HEK293T (cell line): Measurements from ENCODE around the gene ASB5.

Experiments used
- CTCF ChIA-PET: fragments of 350-600 bp; formaldehyde crosslinking; extraction: SDS; loops from one replicate; lab custom pipeline; 2021; ENCODE audit warnings: antibody characterized with exemption, inconsistent platforms; lab: Yijun Ruan, JAX
- POLR2A ChIA-PET: fragments of 350-600 bp; formaldehyde crosslinking; extraction: SDS; loops from one replicate; lab custom pipeline; 2020; ENCODE audit warnings: antibody characterized with exemption, inconsistent platforms; lab: Yijun Ruan, JAX
- DNase-seq: peaks from one replicate; pipeline ENCODE4 v3.0.0; 2012; ENCODE audit warnings: mixed read lengths; ENCODE audit errors: extremely low spot score
- ARNT ChIP-seq: fragments of 450-650 bp; IDR thresholded peaks from 2 replicates; pipeline ENCODE4 v1.6.1; 2017; ENCODE audit warnings: mild to moderate bottlenecking
- BHLHE40 ChIP-seq: fragments of 450-650 bp; IDR thresholded peaks from 2 replicates; pipeline ENCODE4 v1.6.1; 2016; ENCODE audit warnings: mild to moderate bottlenecking, moderate library complexity, borderline replicate concordance
- CTBP1 ChIP-seq: fragments of 450-650 bp; IDR thresholded peaks from 2 replicates; pipeline ENCODE4 v1.6.1; 2016; ENCODE audit warnings: borderline replicate concordance
- ELF4 ChIP-seq: fragments of 450-650 bp; IDR thresholded peaks from 2 replicates; pipeline ENCODE4 v1.6.1; 2017; ENCODE audit warnings: antibody characterized with exemption
- FOXA1 ChIP-seq: fragments of 450-650 bp; IDR thresholded peaks from 2 replicates; pipeline ENCODE4 v1.6.1; 2016; ENCODE audit warnings: mild to moderate bottlenecking
- FOXK2 ChIP-seq: fragments of 450-650 bp; IDR thresholded peaks from 2 replicates; pipeline ENCODE4 v1.6.1; 2016; ENCODE audit warnings: mild to moderate bottlenecking
- FOXM1 ChIP-seq: fragments of 450-650 bp; IDR thresholded peaks from 2 replicates; pipeline ENCODE4 v1.6.1; 2017; ENCODE audit warnings: mild to moderate bottlenecking, borderline replicate concordance
- HDGF ChIP-seq: fragments of 450-650 bp; IDR thresholded peaks from 2 replicates; pipeline ENCODE4 v1.6.1; 2017; ENCODE audit warnings: antibody characterized with exemption, borderline replicate concordance
- L3MBTL2 ChIP-seq: fragments of 450-650 bp; conservative IDR thresholded peaks from 2 replicates; pipeline ENCODE4 v1.6.1; 2016; ENCODE audit warnings: mild to moderate bottlenecking
- LEF1 ChIP-seq: fragments of 450-650 bp; IDR thresholded peaks from 2 replicates; pipeline ENCODE4 v1.6.1; 2017; ENCODE audit warnings: mild to moderate bottlenecking, borderline replicate concordance
- NFRKB ChIP-seq: fragments of 450-650 bp; IDR thresholded peaks from 2 replicates; pipeline ENCODE4 v1.6.1; 2016; ENCODE audit warnings: mild to moderate bottlenecking, moderate library complexity
- SP1 ChIP-seq: fragments of 450-650 bp; IDR thresholded peaks from 2 replicates; pipeline ENCODE4 v1.6.1; 2017
- SUZ12 ChIP-seq: fragments of 450-650 bp; IDR thresholded peaks from 2 replicates; pipeline ENCODE4 v1.6.1; 2016; ENCODE audit warnings: mild to moderate bottlenecking
- TARDBP ChIP-seq: fragments of 450-650 bp; IDR thresholded peaks from 2 replicates; pipeline ENCODE4 v1.6.1; 2016
- ZNF384 ChIP-seq: fragments of 450-650 bp; IDR thresholded peaks from 2 replicates; pipeline ENCODE4 v1.6.1; 2016
- TF ChIP-seq, protein P1 (sequence below): fragments of 450-650 bp; IDR thresholded peaks from 2 replicates; pipeline ENCODE4 v1.6.1; 2016

The ASB5 gene

DNA sequence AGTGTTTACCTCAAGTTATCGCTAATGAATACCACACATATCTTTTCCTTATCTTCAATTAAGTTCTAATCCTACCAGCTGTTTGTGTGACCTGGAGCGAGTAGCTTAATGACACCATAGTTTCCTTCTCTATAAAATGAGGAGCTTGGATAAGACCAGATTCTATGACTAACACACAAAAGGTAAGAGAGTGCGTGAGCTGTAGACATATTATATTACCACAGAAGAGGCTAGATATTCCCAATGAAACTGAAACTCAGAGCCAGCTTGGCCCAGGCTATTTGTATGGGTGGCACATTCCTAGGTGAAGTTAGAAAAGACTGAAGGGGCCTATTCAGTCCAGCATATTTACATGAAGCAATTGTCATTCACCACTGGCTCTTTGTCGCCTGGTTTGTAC, 30.2 kb downstream of the ASB5 start:
- no peak for DNase-seq
- CTCF ChIA-PET = interaction anchor here (0.5 to 1.9 kb wide), 3 partner anchors 9 to 75 kb away, joined by 3 to 9 read pairs (median 6); no protein-coding TSS in a partner anchor
- TF ChIP-seq TARDBP = no peak
- TF ChIP-seq ELF4 = no peak
- TF ChIP-seq ZNF384 = no peak
- TF ChIP-seq, protein P1, sequence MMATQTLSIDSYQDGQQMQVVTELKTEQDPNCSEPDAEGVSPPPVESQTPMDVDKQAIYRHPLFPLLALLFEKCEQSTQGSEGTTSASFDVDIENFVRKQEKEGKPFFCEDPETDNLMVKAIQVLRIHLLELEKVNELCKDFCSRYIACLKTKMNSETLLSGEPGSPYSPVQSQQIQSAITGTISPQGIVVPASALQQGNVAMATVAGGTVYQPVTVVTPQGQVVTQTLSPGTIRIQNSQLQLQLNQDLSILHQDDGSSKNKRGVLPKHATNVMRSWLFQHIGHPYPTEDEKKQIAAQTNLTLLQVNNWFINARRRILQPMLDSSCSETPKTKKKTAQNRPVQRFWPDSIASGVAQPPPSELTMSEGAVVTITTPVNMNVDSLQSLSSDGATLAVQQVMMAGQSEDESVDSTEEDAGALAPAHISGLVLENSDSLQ = no peak
- POLR2A ChIA-PET = interaction anchor here (0.9 to 1.6 kb wide), 3 partner anchors 9 to 80 kb away, joined by 4 to 5 read pairs (median 4); partner anchors contain the start of genes SPATA4 and SPCS3

- CTCF ChIA-PET = interaction anchor here (0.5 to 1.9 kb wide), 4 partner anchors 9 to 140 kb away, joined by 3 to 9 read pairs (median 4); no protein-coding TSS in a partner anchor
- POLR2A ChIA-PET = interaction anchor here (0.9 to 1.6 kb wide), 4 partner anchors 8 to 81 kb away, joined by 3 to 5 read pairs (median 4); partner anchors contain the start of genes SPATA4 and SPCS3
- TF ChIP-seq, protein P1 = peak; percentile 16
- TF ChIP-seq CTBP1 = no peak
- peak; percentile 86 for TF ChIP-seq ZNF384
- DNase-seq = peak; percentile 15
Measured at GRCh38 chr4:176238157-176238610, 30.8 kb downstream of the ASB5 start.

DNA sequence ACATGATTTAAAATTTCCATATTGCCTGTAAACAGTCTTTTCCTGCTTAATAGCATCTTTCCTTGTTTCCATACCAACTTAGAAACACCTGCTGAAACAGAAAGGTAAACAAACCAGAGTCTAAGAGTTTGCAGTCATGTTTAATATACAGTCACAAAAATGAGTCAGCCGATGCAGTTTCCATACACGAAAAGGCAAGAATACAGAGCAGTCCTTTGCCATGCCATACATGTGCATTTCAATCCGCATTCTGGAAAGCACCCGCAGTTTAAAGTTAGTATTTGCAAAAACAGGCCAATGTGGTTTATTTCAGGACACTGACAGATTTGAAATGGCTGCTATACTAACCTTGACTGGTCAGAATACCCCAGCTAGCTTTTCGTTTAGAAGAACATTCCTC, 32.1 kb downstream of the ASB5 start:
- no peak for DNase-seq
- CTCF ChIA-PET = no interaction called here
- POLR2A ChIA-PET = no interaction called here
- TF ChIP-seq ARNT (no peak), FOXK2 (no peak), SP1 (no peak), L3MBTL2 (no peak), CTBP1 (no peak), NFRKB (no peak), SUZ12 (no peak), LEF1 (no peak), BHLHE40 (no peak), FOXA1 (no peak), ELF4 (no peak), FOXM1 (no peak), HDGF (no peak), ZNF384 (no peak)
- TF ChIP-seq, protein P1 = no peak

GRCh38 chr4:176230836-176231235, 38.2 kb downstream of the ASB5 start:
- no peak for TF ChIP-seq BHLHE40
- no peak for TF ChIP-seq SUZ12
- TF ChIP-seq, protein P1 = no peak
- no peak for TF ChIP-seq CTBP1
- TF ChIP-seq FOXK2 = no peak
- no peak for TF ChIP-seq FOXM1
- no peak for TF ChIP-seq ARNT
- TF ChIP-seq NFRKB = no peak
- TF ChIP-seq TARDBP = no peak
- TF ChIP-seq L3MBTL2 = no peak
- TF ChIP-seq SP1 = no peak
- ChIA-PET CTCF (interaction anchor here (0.6 kb wide), 1 partner anchor 559 kb away, joined by 3 read pairs; no protein-coding TSS in a partner anchor), POLR2A (interaction anchor here (1.3 kb wide), 1 partner anchor 8 kb away, joined by 4 read pairs; no protein-coding TSS in a partner anchor)
- no peak for DNase-seq

DNA sequence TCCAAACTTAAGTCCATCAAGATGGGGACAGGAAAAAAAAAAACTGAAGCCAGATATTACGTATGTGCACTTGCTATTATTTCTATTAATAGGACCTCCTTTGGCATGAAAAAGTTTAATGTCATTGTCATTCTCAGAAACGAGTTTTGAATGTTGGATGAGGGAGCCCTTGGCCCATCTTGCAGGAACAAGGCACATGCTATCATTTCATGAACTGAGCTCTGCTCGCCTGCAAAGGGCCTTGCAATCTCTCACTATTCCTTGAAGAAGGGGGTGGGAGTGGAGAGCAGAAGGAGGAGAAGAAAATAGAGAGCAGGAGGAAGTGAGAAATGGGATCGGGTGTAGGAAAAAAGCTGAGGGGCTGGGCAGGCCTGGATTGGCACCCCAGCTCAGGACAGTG, 39.4 kb downstream of the ASB5 start:
- TF ChIP-seq NFRKB (no peak), LEF1 (no peak), TARDBP (no peak), BHLHE40 (no peak)
- ChIA-PET CTCF (interaction anchor here (0.7 to 1.6 kb wide), 2 partner anchors 9 to 13 kb away, joined by 3 to 6 read pairs; no protein-coding TSS in a partner anchor), POLR2A (interaction anchor here (1.3 kb wide), 1 partner anchor 9 kb away, joined by 4 read pairs; no protein-coding TSS in a partner anchor)
- DNase-seq = no peak

- ChIA-PET CTCF (interaction anchor here (0.5 to 1.2 kb wide), 2 partner anchors 9 to 19 kb away, joined by 3 read pairs; no protein-coding TSS in a partner anchor), POLR2A (interaction anchor here (0.9 to 1.8 kb wide), 2 partner anchors 11 to 30 kb away, joined by 3 to 7 read pairs; partner anchors contain the start of gene SPATA4)
- TF ChIP-seq HDGF (no peak), FOXA1 (no peak), ELF4 (no peak), ARNT (no peak), TARDBP (no peak)
- no peak for DNase-seq
Measured at GRCh38 chr4:176226736-176227135, 42.3 kb downstream of the ASB5 start.
